ENCODE data around the gene HOXD12.

The HOXD12 gene

GRCh38 chr2:176107731-176108181, 8.2 kb downstream of the HOXD12 start:
- DNase-seq: no peak

GRCh38 chr2:176109192-176109901, 9.8 kb downstream of the HOXD12 start:
- no peak for DNase-seq

- no peak for DNase-seq
These were observed 10.4 kb downstream of the HOXD12 start for GRCh38 chr2:176109946-176110345.

GRCh38 chr2:176110415-176111308, 11.1 kb downstream of the HOXD12 start:
- DNase-seq: no peak

- DNase-seq: no peak
These were observed 11.7 kb downstream of the HOXD12 start for GRCh38 chr2:176111309-176111663.

GRCh38 chr2:176111846-176112374, 12.3 kb downstream of the HOXD12 start:
- no peak for DNase-seq

GRCh38 chr2:176112375-176113302, 13.0 kb downstream of the HOXD12 start:
- no peak for DNase-seq

GRCh38 chr2:176114120-176114929, 14.7 kb downstream of the HOXD12 start:
- no peak for DNase-seq

GRCh38 chr2:176114930-176115625, 15.5 kb downstream of the HOXD12 start:
- no peak for DNase-seq

- DNase-seq: no peak
These were observed 16.6 kb downstream of the HOXD12 start, which contains the start of gene HOXD10 for GRCh38 chr2:176115883-176116813. Gene HOXD10, plus strand, starts transcription at chr2:176116778. Its CDS starts 56 bp downstream, at chr2:176116834.

- DNase-seq: no peak
These were observed 17.7 kb downstream of the HOXD12 start for GRCh38 chr2:176117162-176117822.

- DNase-seq: no peak
These were observed 18.3 kb downstream of the HOXD12 start for GRCh38 chr2:176117823-176118371.

GRCh38 chr2:176118601-176119339, 19.2 kb downstream of the HOXD12 start:
- no peak for DNase-seq

- DNase-seq: no peak
These were observed 21.0 kb downstream of the HOXD12 start for GRCh38 chr2:176120364-176121189.

GRCh38 chr2:176121190-176122051, 21.8 kb downstream of the HOXD12 start:
- DNase-seq: no peak

GRCh38 chr2:176122052-176122682, 22.6 kb downstream of the HOXD12 start:
- peak; percentile 47 for DNase-seq

All from T1000 (cell line).